SKM-1 (cell line): Measurements from ENCODE around the gene BCAR3.

ENCODE experiments used
- DNase-seq: peaks from one replicate; lab custom pipeline; 2025; ENCODE audit not compliant: unreplicated experiment; lab: John Stamatoyannopoulos, UW

The BCAR3 gene

GRCh38 chr1:93516164-93516563, 165.5 kb downstream of the BCAR3 start:
- DNase-seq = no peak
